ENCODE measurements around the gene TTC23. TPM values are rescaled to one million over a fixed set of nuclear protein-coding genes. Genes with fewer than 3 reads are reported as not detected.

Gene TTC23
- total RNA-seq, 1 donor from 2014 or later, result 23.1 TPM

- Mint-ChIP-seq H3K27ac (ENCODE audit: unreplicated experiment) (no peak overlapping the region), H3K27me3 (ENCODE audit: unreplicated experiment) (no peaks in the 10 kb centered on the region), H3K4me1 (ENCODE audit: unreplicated experiment) (peaks cover 21% of the 10 kb centered on the region), H3K36me3 (ENCODE audit: unreplicated experiment) (peaks cover 20% of the 10 kb centered on the region), H3K4me3 (ENCODE audit: unreplicated experiment) (no peak overlapping the region), H3K9me3 (ENCODE audit: unreplicated experiment) (no peaks in the 10 kb centered on the region)
- no peak for TF ChIP-seq CTCF (IDR thresholded peaks at IDR 0.05)
- peak; percentile 44 for DNase-seq (ENCODE audit: extremely low spot score, unreplicated experiment)
Measured at GRCh38 chr15:99141943-99142342, 107.4 kb downstream of the TTC23 start.

GRCh38 chr15:99140590-99140989 lies 108.8 kb downstream of the TTC23 start:
- DNase-seq (ENCODE audit: extremely low spot score, unreplicated experiment), result peak; percentile 11
- peaks cover 26% of the 10 kb centered on the region for H3K4me1 Mint-ChIP-seq (ENCODE audit: unreplicated experiment)
- H3K27me3 Mint-ChIP-seq (ENCODE audit: unreplicated experiment), result no peaks in the 10 kb centered on the region
- no peaks in the 10 kb centered on the region for H3K9me3 Mint-ChIP-seq (ENCODE audit: unreplicated experiment)
- no peak overlapping the region for H3K27ac Mint-ChIP-seq (ENCODE audit: unreplicated experiment)
- peaks cover 17% of the 10 kb centered on the region for H3K36me3 Mint-ChIP-seq (ENCODE audit: unreplicated experiment)
- no peak overlapping the region for H3K4me3 Mint-ChIP-seq (ENCODE audit: unreplicated experiment)
- no peak for TF ChIP-seq CTCF (IDR thresholded peaks at IDR 0.05)

- H3K9me3 Mint-ChIP-seq (ENCODE audit: unreplicated experiment), result no peaks in the 10 kb centered on the region
- TF ChIP-seq CTCF (IDR thresholded peaks at IDR 0.05), result no peak
- no peak overlapping the region for H3K4me3 Mint-ChIP-seq (ENCODE audit: unreplicated experiment)
- no peak for DNase-seq (ENCODE audit: extremely low spot score, unreplicated experiment)
- peaks cover 39% of the 10 kb centered on the region for H3K4me1 Mint-ChIP-seq (ENCODE audit: unreplicated experiment)
- peak overlapping the region; percentile 14 for H3K27ac Mint-ChIP-seq (ENCODE audit: unreplicated experiment)
- no peaks in the 10 kb centered on the region for H3K27me3 Mint-ChIP-seq (ENCODE audit: unreplicated experiment)
- H3K36me3 Mint-ChIP-seq (ENCODE audit: unreplicated experiment), result peaks cover 9% of the 10 kb centered on the region
Measured at GRCh38 chr15:99139276-99139675, 110.1 kb downstream of the TTC23 start.

GRCh38 chr15:99138491-99138982 lies 110.8 kb downstream of the TTC23 start:
- H3K27me3 Mint-ChIP-seq (ENCODE audit: unreplicated experiment), result no peaks in the 10 kb centered on the region
- no peak overlapping the region for H3K4me3 Mint-ChIP-seq (ENCODE audit: unreplicated experiment)
- peaks cover 9% of the 10 kb centered on the region for H3K36me3 Mint-ChIP-seq (ENCODE audit: unreplicated experiment)
- no peaks in the 10 kb centered on the region for H3K9me3 Mint-ChIP-seq (ENCODE audit: unreplicated experiment)
- no peak overlapping the region for H3K27ac Mint-ChIP-seq (ENCODE audit: unreplicated experiment)
- no peak for TF ChIP-seq CTCF (IDR thresholded peaks at IDR 0.05)
- H3K4me1 Mint-ChIP-seq (ENCODE audit: unreplicated experiment), result peaks cover 36% of the 10 kb centered on the region
- DNase-seq (ENCODE audit: extremely low spot score, unreplicated experiment), result no peak

GRCh38 chr15:99137877-99138276 lies 111.5 kb downstream of the TTC23 start:
- Mint-ChIP-seq H3K27me3 (ENCODE audit: unreplicated experiment) (no peaks in the 10 kb centered on the region), H3K4me1 (ENCODE audit: unreplicated experiment) (peaks cover 30% of the 10 kb centered on the region), H3K27ac (ENCODE audit: unreplicated experiment) (no peak overlapping the region), H3K4me3 (ENCODE audit: unreplicated experiment) (no peak overlapping the region), H3K36me3 (ENCODE audit: unreplicated experiment) (peaks cover 9% of the 10 kb centered on the region), H3K9me3 (ENCODE audit: unreplicated experiment) (no peaks in the 10 kb centered on the region)
- no peak for TF ChIP-seq CTCF (IDR thresholded peaks at IDR 0.05)
- DNase-seq (ENCODE audit: extremely low spot score, unreplicated experiment), result no peak
